B cell (primary cell): ENCODE data around the gene NRAS. TPM values are rescaled to one million over a fixed set of nuclear protein-coding genes. Genes with fewer than 3 reads are reported as not detected.

Experiments used
- ATAC-seq: fragments of 200-7000 bp; cut with Tn5 transposase; one replicate; pipeline ENCODE4 v1.10.0; 2021; ENCODE audit warnings: low read depth, mild to moderate bottlenecking, moderate number of reproducible peaks, moderate library complexity
- CTCF ChIA-PET: fragments of 350-600 bp; sonication (Branson Sonifier 250); formaldehyde crosslinking; loops from one replicate; lab custom pipeline; 2021; ENCODE audit warnings: antibody characterized with exemption, inconsistent platforms; lab: Charles Lee
- POLR2A ChIA-PET: fragments of 350-600 bp; sonication (Branson Sonifier 250); formaldehyde crosslinking; loops from one replicate; lab custom pipeline; 2021; ENCODE audit warnings: antibody characterized with exemption; lab: Charles Lee
- DNase-seq: peaks from one replicate; pipeline ENCODE4 v3.0.0; 2013
- H2AFZ ChIP-seq: 2 replicates; pipeline ENCODE4 v1.6.1; 2012; ENCODE audit warnings: mild to moderate bottlenecking, low read depth, low read length; ENCODE audit not compliant: insufficient read depth, poor library complexity, severe bottlenecking
- H3K27ac ChIP-seq, 2 donors: 1 replicate in 1 of 2; 2 replicates in 1 of 2; pipeline ENCODE4 v1.5.1; 2012 to 2013; ENCODE audit warnings: low read length in 2 of 2, mild to moderate bottlenecking in 2 of 2, moderate library complexity in 1 of 2
- H3K27me3 ChIP-seq, 4 experiments: fragments of 200-600 bp in 1 of 4; sonication (generic) in 1 of 4; replicated peaks in 1 of 4; 1 replicate in 2 of 4; 2 replicates in 2 of 4; pipeline versions ENCODE4 v1.6.1 to v1.7.0; 2013 to 2016; ENCODE audit warnings: low read length in 3 of 4, mild to moderate bottlenecking in 2 of 4, mixed read lengths in 1 of 4, moderate library complexity in 1 of 4; ENCODE audit not compliant: insufficient read depth in 4 of 4, control insufficient read depth in 3 of 4; ENCODE audit errors: control extremely low read depth in 1 of 4
- H3K36me3 ChIP-seq, 2 experiments: replicated peaks in 1 of 2; 1 replicate in 1 of 2; 2 replicates in 1 of 2; pipeline versions ENCODE4 v1.6.1 to v1.7.1; 2013; ENCODE audit warnings: low read length in 1 of 2; ENCODE audit not compliant: insufficient read depth in 2 of 2, control insufficient read depth in 1 of 2; ENCODE audit errors: control extremely low read depth in 1 of 2, extremely low read depth in 1 of 2
- H3K4me1 ChIP-seq, 2 donors: fragments of 200-600 bp in 1 of 2; sonication (generic) in 1 of 2; 1 replicate in 1 of 2; 2 replicates in 1 of 2; pipeline versions ENCODE4 v1.5.1 to v1.6.1; 2013 to 2017; ENCODE audit warnings: low read length in 2 of 2; ENCODE audit not compliant: control insufficient read depth in 2 of 2, insufficient read depth in 2 of 2
- H3K4me2 ChIP-seq: replicated peaks from 2 replicates; pipeline ENCODE3; 2012; ENCODE audit warnings: mild to moderate bottlenecking, low read depth, low read length; ENCODE audit not compliant: poor library complexity, severe bottlenecking
- H3K4me3 ChIP-seq, 5 experiments: fragments of 200-600 bp in 1 of 5; sonication (generic) in 1 of 5; 1 replicate in 3 of 5; 2 replicates in 2 of 5; pipeline versions ENCODE4 v1.5.1 to v1.7.0; 2011 to 2016; ENCODE audit warnings: low read length in 4 of 5, mild to moderate bottlenecking in 4 of 5, low read depth in 2 of 5, control low read depth in 1 of 5, moderate library complexity in 1 of 5; ENCODE audit not compliant: insufficient read depth in 1 of 5; ENCODE audit errors: control extremely low read depth in 1 of 5, extremely low read depth in 1 of 5
- H3K79me2 ChIP-seq: fragments of 200-600 bp; sonication (generic); one replicate; pipeline ENCODE4 v1.6.0; 2016; ENCODE audit warnings: low read length; ENCODE audit not compliant: control insufficient read depth, insufficient read depth
- H3K9ac ChIP-seq: fragments of 200-600 bp; sonication (generic); 2 replicates; pipeline ENCODE4 v1.6.1; 2017; ENCODE audit warnings: mild to moderate bottlenecking, low read length, moderate library complexity
- H3K9me3 ChIP-seq, 3 donors: one replicate each; pipeline versions ENCODE4 v1.6.1 to v1.7.1; 2013; ENCODE audit warnings: low read length in 2 of 3; ENCODE audit not compliant: control insufficient read depth in 2 of 3, insufficient read depth in 1 of 3; ENCODE audit errors: control extremely low read depth in 1 of 3
- H4K20me1 ChIP-seq: 2 replicates; pipeline ENCODE4 v1.6.0; 2012; ENCODE audit warnings: mild to moderate bottlenecking, low read length; ENCODE audit not compliant: insufficient read depth, control insufficient read depth, poor library complexity, severe bottlenecking
- H3K27ac Mint-ChIP-seq: one replicate; pipeline ENCODE4 v1.8.0; 2021; ENCODE audit warnings: mixed read lengths
- H3K27me3 Mint-ChIP-seq: one replicate; pipeline ENCODE4 v1.8.0; 2021; ENCODE audit warnings: mixed read lengths
- H3K4me1 Mint-ChIP-seq: one replicate; pipeline ENCODE4 v1.8.0; 2021; ENCODE audit warnings: mixed read lengths
- H3K4me3 Mint-ChIP-seq: one replicate; pipeline ENCODE4 v1.8.0; 2021; ENCODE audit warnings: mixed read lengths
- H3K9me3 Mint-ChIP-seq: one replicate; pipeline ENCODE4 v1.8.0; 2022; ENCODE audit warnings: mixed read lengths; ENCODE audit not compliant: insufficient read depth
- EZH2 ChIP-seq: IDR thresholded peaks from 2 replicates; pipeline ENCODE4 v1.6.1; 2012; ENCODE audit warnings: borderline replicate concordance, low read depth, mild to moderate bottlenecking, moderate library complexity, low read length; ENCODE audit not compliant: insufficient read depth, poor library complexity, severe bottlenecking
- WGBS: methylation state at CpG from one replicate; pipeline ENCODE4 v1.1.5; 2013; ENCODE audit warnings: missing lambda C conversion rate; ENCODE audit not compliant: insufficient coverage; 5-methylcytosine and 5-hydroxymethylcytosine counted together
- intact Hi-C: fragments of 100-400 bp; cut with micrococcal nuclease; formaldehyde crosslinking; loops from one replicate; pipeline ENCODE4 v1.10.0; 2022
- polyA plus RNA-seq: library from polyadenylated mRNA; depleted of rRNA; stranded (reverse); fragments of >200 nt; gene quantifications from 2 replicates; pipeline ENCODE4 v1.2.3, GENCODE V29; 2012
- total RNA-seq, 2 donors: library from RNA; stranded (reverse); fragments of 120-200 nt in 1 of 2; gene quantifications; 1 replicate in 1 of 2; 2 replicates in 1 of 2; pipeline versions ENCODE4 v1.2.3 to v1.2.4, GENCODE V29; 2013 to 2022
- TF ChIP-seq, protein P1 (sequence below): fragments of 200-600 bp; IDR thresholded peaks from one replicate; pipeline ENCODE4 v1.8.0; 2022; ENCODE audit warnings: antibody characterized with exemption, mild to moderate bottlenecking

Gene NRAS
- total and polyA plus RNA-seq, 2 donors (not counting 1 experiment from before 2014, with no cell fraction given) = 9.8 to 35.0 TPM

GRCh38 chr1:114700036-114700600, 16.5 kb downstream of the NRAS start:
- POLR2A ChIA-PET = no interaction called here

DNA sequence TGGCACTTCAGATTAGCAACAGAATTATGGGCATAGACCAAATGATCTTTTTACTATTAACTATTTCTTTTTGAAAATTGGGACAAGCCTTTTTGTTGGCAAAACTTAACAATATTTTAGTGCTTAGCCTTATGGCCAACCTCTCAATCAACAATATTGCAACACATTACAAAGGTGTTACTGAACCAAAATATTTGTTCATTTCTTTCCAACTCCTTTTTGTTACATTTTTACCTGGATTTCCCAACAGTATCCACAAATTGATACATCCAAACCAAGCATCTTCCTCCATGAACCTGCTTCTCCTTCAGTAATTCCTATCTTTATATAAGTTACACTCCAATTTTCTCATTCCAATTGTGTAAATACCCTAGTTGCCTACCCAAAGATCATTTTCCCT, 19.8 kb downstream of the NRAS start:
- Mint-ChIP-seq H3K9me3 (no peaks in the 10 kb centered on the region), H3K27me3 (peaks cover 20% of the 10 kb centered on the region), H3K4me1 (no peaks in the 10 kb centered on the region), H3K4me3 (no peak overlapping the region), H3K27ac (no peak overlapping the region)
- no peak overlapping the region for H2AFZ ChIP-seq
- no peak overlapping the region for H3K4me2 ChIP-seq
- no peak overlapping the region for H3K27ac ChIP-seq
- no peaks in the 10 kb centered on the region for H4K20me1 ChIP-seq
- no peaks in the 10 kb centered on the region for H3K36me3 ChIP-seq
- no peaks in the 10 kb centered on the region for H3K79me2 ChIP-seq
- no peaks in the 10 kb centered on the region for H3K9me3 ChIP-seq
- CTCF ChIA-PET = no interaction called here
- POLR2A ChIA-PET = no interaction called here
- intact Hi-C loops = no loop called here
- H3K9ac ChIP-seq = no peak overlapping the region
- no peak overlapping the region for H3K4me3 ChIP-seq
- H3K4me1 ChIP-seq = no peaks in the 10 kb centered on the region
- DNase-seq (no peak), ATAC-seq (no peak)
- TF ChIP-seq, protein P1, sequence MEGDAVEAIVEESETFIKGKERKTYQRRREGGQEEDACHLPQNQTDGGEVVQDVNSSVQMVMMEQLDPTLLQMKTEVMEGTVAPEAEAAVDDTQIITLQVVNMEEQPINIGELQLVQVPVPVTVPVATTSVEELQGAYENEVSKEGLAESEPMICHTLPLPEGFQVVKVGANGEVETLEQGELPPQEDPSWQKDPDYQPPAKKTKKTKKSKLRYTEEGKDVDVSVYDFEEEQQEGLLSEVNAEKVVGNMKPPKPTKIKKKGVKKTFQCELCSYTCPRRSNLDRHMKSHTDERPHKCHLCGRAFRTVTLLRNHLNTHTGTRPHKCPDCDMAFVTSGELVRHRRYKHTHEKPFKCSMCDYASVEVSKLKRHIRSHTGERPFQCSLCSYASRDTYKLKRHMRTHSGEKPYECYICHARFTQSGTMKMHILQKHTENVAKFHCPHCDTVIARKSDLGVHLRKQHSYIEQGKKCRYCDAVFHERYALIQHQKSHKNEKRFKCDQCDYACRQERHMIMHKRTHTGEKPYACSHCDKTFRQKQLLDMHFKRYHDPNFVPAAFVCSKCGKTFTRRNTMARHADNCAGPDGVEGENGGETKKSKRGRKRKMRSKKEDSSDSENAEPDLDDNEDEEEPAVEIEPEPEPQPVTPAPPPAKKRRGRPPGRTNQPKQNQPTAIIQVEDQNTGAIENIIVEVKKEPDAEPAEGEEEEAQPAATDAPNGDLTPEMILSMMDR = no peak
- no peak for TF ChIP-seq EZH2
- no peaks in the 10 kb centered on the region for H3K27me3 ChIP-seq

More at GRCh38 chr1:114700036-114700600, 16.5 kb downstream of the NRAS start:
- H3K4me1 ChIP-seq = no peaks in the 10 kb centered on the region
- no peak overlapping the region for H3K9ac ChIP-seq
- H3K4me2 ChIP-seq = no peak overlapping the region
- Mint-ChIP-seq H3K27me3 (peaks cover 20% of the 10 kb centered on the region), H3K4me3 (no peak overlapping the region), H3K9me3 (no peaks in the 10 kb centered on the region), H3K27ac (no peak overlapping the region), H3K4me1 (no peaks in the 10 kb centered on the region)
- H3K27me3 ChIP-seq = no peaks in the 10 kb centered on the region
- no peak overlapping the region for H3K27ac ChIP-seq
- H3K4me3 ChIP-seq = no peak overlapping the region
- no peaks in the 10 kb centered on the region for H3K79me2 ChIP-seq
- DNase-seq (no peak), ATAC-seq (no peak)
- H3K36me3 ChIP-seq = no peaks in the 10 kb centered on the region
- no peaks in the 10 kb centered on the region for H4K20me1 ChIP-seq
- TF ChIP-seq, protein P1 = no peak
- TF ChIP-seq EZH2 = no peak
- H2AFZ ChIP-seq = no peak overlapping the region
- H3K9me3 ChIP-seq = no peaks in the 10 kb centered on the region
- WGBS = 67% methylated on average over 1 of the region's 4 CpGs
- intact Hi-C loops = no loop called here
- CTCF ChIA-PET = no interaction called here
